Adrenal gland (tissue), 12 donors: Measurements from ENCODE around the gene STK38. TPM values are rescaled to one million over a fixed set of nuclear protein-coding genes. Genes with fewer than 3 reads are reported as not detected.

Experiments used
- DNase-seq, 7 donors: peaks; one replicate each; pipeline ENCODE4 v3.0.0-alpha.2; 2019 to 2020
- H3K27ac ChIP-seq, 5 donors: fragments of 200-600 bp; sonication (generic) in 4 of 5; 1 replicate in 3 of 5; 2 replicates in 2 of 5; pipeline versions ENCODE4 v1.5.1 to v1.8.0; 2016 to 2020; ENCODE audit warnings: mild to moderate bottlenecking in 1 of 5
- H3K27me3 ChIP-seq: fragments of 200-600 bp; 2 replicates; pipeline ENCODE4 v1.8.0; 2021
- H3K36me3 ChIP-seq, 2 donors: fragments of 200-600 bp; replicated peaks in 1 of 2; 1 replicate in 1 of 2; 2 replicates in 1 of 2; pipeline versions ENCODE4 v1.5.1 to v1.8.0; 2018 to 2022
- H3K4me1 ChIP-seq, 2 donors: fragments of 200-600 bp; replicated peaks in 1 of 2; 1 replicate in 1 of 2; 2 replicates in 1 of 2; pipeline versions ENCODE4 v1.5.1 to v1.8.0; 2018 to 2021
- H3K4me3 ChIP-seq, 4 donors: fragments of 200-600 bp; sonication (generic) in 3 of 4; one replicate each; pipeline ENCODE4 v1.5.1; 2016 to 2018
- H3K9me3 ChIP-seq, 3 donors: fragments of 200-600 bp; sonication (generic) in 1 of 3; replicated peaks in 1 of 3; 1 replicate in 2 of 3; 2 replicates in 1 of 3; pipeline versions ENCODE4 v1.5.1 to v1.8.0; 2016 to 2021
- POLR2A ChIP-seq, 2 donors: fragments of 450-650 bp; IDR thresholded peaks; one replicate each; pipeline ENCODE4 v1.6.1; 2017; ENCODE audit warnings: antibody characterized with exemption in 2 of 2, mild to moderate bottlenecking in 2 of 2, moderate library complexity in 1 of 2
- WGBS, 4 donors: extraction: QIAGEN DNeasy Blood & Tissue Kit in 2 of 4; methylation state at CpG; one replicate each; pipeline versions ENCODE4 v1.1.5 to v1.1.7; 2013 to 2017; 5-methylcytosine and 5-hydroxymethylcytosine counted together
- intact Hi-C, 2 donors: fragments of 100-400 bp; cut with DNase I; formaldehyde crosslinking; loops; one replicate each; pipeline versions ENCODE4 v1.14.1 to v1.15.0; 2022 to 2023
- polyA plus RNA-seq, 3 donors: library from polyadenylated mRNA; stranded (reverse); fragments of 200-250 nt in 2 of 3; fragments of 350-450 nt in 1 of 3; fragmentation: Illumina TruSeq in 1 of 3; extraction: RNeasy Lipid Tissue Mini Kit (QIAGEN cat#74804) in 1 of 3; gene quantifications; one replicate each; pipeline ENCODE4 v1.2.3, GENCODE V29; 2013 to 2014
- total RNA-seq, 9 donors: library from RNA; depleted of rRNA in 4 of 9; stranded (reverse); fragments of >200 nt in 4 of 9; fragments of 120-200 nt in 1 of 9; fragmentation: NEBNext Ultra II Directional in 1 of 9; extraction: Animal tissue kit (Norgen Biotek cat#: 25700) in 1 of 9; gene quantifications; one replicate each; pipeline versions ENCODE4 v1.1.0 to v1.2.4, GENCODE V29; 2013 to 2023
- TF ChIP-seq, protein P1 (sequence below), 6 experiments: fragments of 450-650 bp in 4 of 6; fragments of 200-600 bp in 2 of 6; sonication (generic) in 1 of 6; IDR thresholded peaks; 1 replicate in 5 of 6; 2 replicates in 1 of 6; pipeline versions ENCODE4 v1.5.1 to v1.8.0; 2016 to 2021; ENCODE audit warnings: antibody characterized with exemption in 6 of 6, mild to moderate bottlenecking in 2 of 6, moderate library complexity in 1 of 6
- donor health status: healthy with polysubstance abuse.
- donor health status: Bipolar disorder and iron deficiency.
- donor health status: DM: yes; HTN: yes; CAD: no.
- donor health status: DM: no; HTN: no; CAD: no.
- donor health status: DM: no; HTN: no; CAD: no.
- donor health status: DM: yes; HTN: yes; CAD: no.

STK38 gene
- total and polyA plus RNA-seq, 12 donors: 7.4 to 21.3 (median 13.2) TPM

GRCh38 chr6:36479256-36479655 lies 68.0 kb downstream of the STK38 start:
- H3K4me3 ChIP-seq: no peak overlapping the region
- intact Hi-C loops: no loop called here
- H3K36me3 ChIP-seq: peaks cover 0 to 26% of the 10 kb centered on the region in 2 donors
- no peaks in the 10 kb centered on the region for H3K27me3 ChIP-seq
- no peaks in the 10 kb centered on the region for H3K4me1 ChIP-seq
- H3K27ac ChIP-seq: no peak overlapping the region
- TF ChIP-seq, protein P1, sequence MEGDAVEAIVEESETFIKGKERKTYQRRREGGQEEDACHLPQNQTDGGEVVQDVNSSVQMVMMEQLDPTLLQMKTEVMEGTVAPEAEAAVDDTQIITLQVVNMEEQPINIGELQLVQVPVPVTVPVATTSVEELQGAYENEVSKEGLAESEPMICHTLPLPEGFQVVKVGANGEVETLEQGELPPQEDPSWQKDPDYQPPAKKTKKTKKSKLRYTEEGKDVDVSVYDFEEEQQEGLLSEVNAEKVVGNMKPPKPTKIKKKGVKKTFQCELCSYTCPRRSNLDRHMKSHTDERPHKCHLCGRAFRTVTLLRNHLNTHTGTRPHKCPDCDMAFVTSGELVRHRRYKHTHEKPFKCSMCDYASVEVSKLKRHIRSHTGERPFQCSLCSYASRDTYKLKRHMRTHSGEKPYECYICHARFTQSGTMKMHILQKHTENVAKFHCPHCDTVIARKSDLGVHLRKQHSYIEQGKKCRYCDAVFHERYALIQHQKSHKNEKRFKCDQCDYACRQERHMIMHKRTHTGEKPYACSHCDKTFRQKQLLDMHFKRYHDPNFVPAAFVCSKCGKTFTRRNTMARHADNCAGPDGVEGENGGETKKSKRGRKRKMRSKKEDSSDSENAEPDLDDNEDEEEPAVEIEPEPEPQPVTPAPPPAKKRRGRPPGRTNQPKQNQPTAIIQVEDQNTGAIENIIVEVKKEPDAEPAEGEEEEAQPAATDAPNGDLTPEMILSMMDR (IDR thresholded peaks at IDR 0.05): no peak
- no peak for TF ChIP-seq POLR2A (IDR thresholded peaks at IDR 0.05)
- 82 to 90% (median 86%) methylated on average over 1 of the region's 1 CpG for WGBS, 4 donors
- no peaks in the 10 kb centered on the region for H3K9me3 ChIP-seq
- no peak for DNase-seq

- H3K27ac ChIP-seq: no peak overlapping the region
- no peak for DNase-seq
- WGBS, 4 donors: 83 to 92% (median 88%) methylated on average over 2 of the region's 2 CpGs
- TF ChIP-seq, protein P1 (IDR thresholded peaks at IDR 0.05): no peak
- no peak for TF ChIP-seq POLR2A (IDR thresholded peaks at IDR 0.05)
- H3K4me3 ChIP-seq: no peak overlapping the region
- intact Hi-C loops: no loop called here
- no peaks in the 10 kb centered on the region for H3K27me3 ChIP-seq
- no peaks in the 10 kb centered on the region for H3K9me3 ChIP-seq
- no peaks in the 10 kb centered on the region for H3K4me1 ChIP-seq
- peaks cover 0 to 32% of the 10 kb centered on the region in 2 donors for H3K36me3 ChIP-seq
Measured at GRCh38 chr6:36478051-36478526, 69.2 kb downstream of the STK38 start.

DNA sequence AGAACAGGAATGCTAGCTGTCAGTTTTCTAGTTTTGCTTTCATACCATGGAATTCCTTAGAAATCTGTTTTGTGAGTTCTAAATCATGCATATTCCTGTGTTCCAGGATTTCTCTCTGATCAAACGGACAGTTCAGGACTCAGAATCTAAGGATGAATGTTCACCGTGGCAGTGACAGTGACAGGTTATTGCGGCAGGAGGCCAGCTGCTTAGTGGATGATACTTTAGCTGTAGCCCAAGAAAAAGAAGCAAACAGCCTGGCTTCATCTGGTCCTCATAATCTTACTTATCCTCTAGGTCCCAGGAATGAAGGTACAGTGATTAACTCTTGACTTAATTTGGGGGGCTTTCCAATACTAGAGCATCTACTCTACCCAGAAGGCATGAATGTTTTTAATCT lies 77.3 kb downstream of the STK38 start:
- Histone ChIP-seq H3K27me3 (no peaks in the 10 kb centered on the region), H3K4me3 (no peak overlapping the region), H3K36me3 (peaks cover 0 to 39% of the 10 kb centered on the region in 2 donors), H3K27ac (no peak overlapping the region), H3K9me3 (no peaks in the 10 kb centered on the region), H3K4me1 (no peaks in the 10 kb centered on the region)
- WGBS, 4 donors: 80 to 90% (median 85%) methylated on average over 3 of the region's 3 CpGs
- TF ChIP-seq, protein P1 (IDR thresholded peaks at IDR 0.05): no peak
- no peak for TF ChIP-seq POLR2A (IDR thresholded peaks at IDR 0.05)
- intact Hi-C loops: no loop called here
- DNase-seq: no peak

DNA sequence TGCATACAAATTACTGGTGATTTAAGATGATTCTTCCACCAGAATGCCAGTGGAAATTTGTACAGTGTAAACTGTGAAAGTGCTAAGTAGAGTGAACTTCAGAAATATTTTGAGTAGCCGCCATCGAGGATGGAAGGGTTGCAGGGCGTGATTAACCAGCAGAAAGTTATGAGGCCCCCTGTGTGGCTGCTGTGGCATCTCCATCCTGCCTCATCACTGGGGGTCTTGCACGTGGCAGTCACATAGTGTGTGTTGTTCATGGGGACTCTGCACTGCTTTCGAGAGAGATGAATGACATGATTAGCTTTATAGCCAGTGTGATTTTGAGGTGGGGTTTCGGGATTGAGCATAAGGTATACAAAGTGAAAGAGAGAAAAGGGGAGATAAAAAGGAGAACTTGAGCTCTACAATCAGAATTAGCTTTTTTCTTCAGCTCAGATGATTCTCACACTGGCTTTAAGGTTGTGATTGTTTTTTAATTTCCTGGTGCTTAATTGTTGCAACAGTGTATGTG lies 78.1 kb downstream of the STK38 start:
- H3K36me3 ChIP-seq: peaks cover 0 to 39% of the 10 kb centered on the region in 2 donors
- TF ChIP-seq, protein P1 (IDR thresholded peaks at IDR 0.05): no peak
- TF ChIP-seq POLR2A (IDR thresholded peaks at IDR 0.05): no peak
- intact Hi-C loops: no loop called here
- no peaks in the 10 kb centered on the region for H3K4me1 ChIP-seq
- WGBS, 4 donors: 75 to 91% (median 91%) methylated on average over 6 of the region's 6 CpGs
- H3K4me3 ChIP-seq: no peak overlapping the region
- no peak overlapping the region for H3K27ac ChIP-seq
- H3K27me3 ChIP-seq: no peaks in the 10 kb centered on the region
- H3K9me3 ChIP-seq: no peaks in the 10 kb centered on the region
- no peak for DNase-seq
